Measurements from ENCODE around the gene LCLAT1.

LCLAT1 gene

GRCh38 chr2:30662268-30663131, 215.5 kb downstream of the LCLAT1 start:
- H3K4me3 Mint-ChIP-seq = no peak overlapping the region
- peaks cover 3% of the 10 kb centered on the region for H3K9me3 Mint-ChIP-seq
- DNase-seq (no peak), ATAC-seq (no peak)
- H3K27ac Mint-ChIP-seq = no peak overlapping the region
- no peaks in the 10 kb centered on the region for H3K27me3 Mint-ChIP-seq
- H3K4me1 Mint-ChIP-seq = peaks cover 12% of the 10 kb centered on the region
- H3K36me3 Mint-ChIP-seq (ENCODE audit: low read depth) = no peaks in the 10 kb centered on the region

GRCh38 chr2:30663321-30663720, 216.3 kb downstream of the LCLAT1 start:
- DNase-seq = no peak
- H3K4me1 Mint-ChIP-seq = peaks cover 12% of the 10 kb centered on the region
- no peaks in the 10 kb centered on the region for H3K36me3 Mint-ChIP-seq (ENCODE audit: low read depth)
- H3K27ac Mint-ChIP-seq = no peak overlapping the region
- peaks cover 8% of the 10 kb centered on the region for H3K9me3 Mint-ChIP-seq
- no peak overlapping the region for H3K4me3 Mint-ChIP-seq
- no peak for ATAC-seq
- H3K27me3 Mint-ChIP-seq = no peaks in the 10 kb centered on the region

GRCh38 chr2:30663806-30664205, 216.8 kb downstream of the LCLAT1 start:
- DNase-seq = no peak
- Mint-ChIP-seq H3K36me3 (ENCODE audit: low read depth) (no peaks in the 10 kb centered on the region), H3K27me3 (no peaks in the 10 kb centered on the region), H3K4me1 (peaks cover 12% of the 10 kb centered on the region), H3K27ac (no peak overlapping the region), H3K9me3 (peaks cover 13% of the 10 kb centered on the region), H3K4me3 (no peak overlapping the region)
- no peak for ATAC-seq

- Mint-ChIP-seq H3K4me3 (no peak overlapping the region), H3K9me3 (peaks cover 24% of the 10 kb centered on the region), H3K36me3 (ENCODE audit: low read depth) (peaks cover 3% of the 10 kb centered on the region), H3K27ac (no peak overlapping the region), H3K4me1 (peaks cover 12% of the 10 kb centered on the region), H3K27me3 (no peaks in the 10 kb centered on the region)
- ATAC-seq (peak; percentile 86), DNase-seq (peak; percentile 15)
Observed at GRCh38 chr2:30664761-30665358, 217.8 kb downstream of the LCLAT1 start.

GRCh38 chr2:30665761-30666265, 218.8 kb downstream of the LCLAT1 start:
- ATAC-seq (no peak), DNase-seq (no peak)
- Mint-ChIP-seq H3K9me3 (peaks cover 31% of the 10 kb centered on the region), H3K4me1 (peaks cover 12% of the 10 kb centered on the region), H3K4me3 (no peak overlapping the region), H3K27ac (no peak overlapping the region), H3K27me3 (peaks cover 7% of the 10 kb centered on the region), H3K36me3 (ENCODE audit: low read depth) (peaks cover 8% of the 10 kb centered on the region)

GRCh38 chr2:30666266-30666874, 219.3 kb downstream of the LCLAT1 start:
- Mint-ChIP-seq H3K27me3 (peaks cover 7% of the 10 kb centered on the region), H3K27ac (no peak overlapping the region), H3K4me1 (peaks cover 12% of the 10 kb centered on the region), H3K9me3 (peaks cover 31% of the 10 kb centered on the region), H3K4me3 (no peak overlapping the region), H3K36me3 (ENCODE audit: low read depth) (peaks cover 8% of the 10 kb centered on the region)
- ATAC-seq (no peak), DNase-seq (no peak)

GRCh38 chr2:30670453-30670852, 223.4 kb downstream of the LCLAT1 start:
- ATAC-seq = no peak

GRCh38 chr2:30673127-30673526, 226.1 kb downstream of the LCLAT1 start:
- no peak for DNase-seq
- Mint-ChIP-seq H3K9me3 (peaks cover 25% of the 10 kb centered on the region), H3K27me3 (peaks cover 15% of the 10 kb centered on the region), H3K4me1 (no peaks in the 10 kb centered on the region), H3K36me3 (ENCODE audit: low read depth) (peaks cover 8% of the 10 kb centered on the region), H3K27ac (no peak overlapping the region), H3K4me3 (no peak overlapping the region)
- ATAC-seq = no peak

More at GRCh38 chr2:30670453-30670852, 223.4 kb downstream of the LCLAT1 start:
- Mint-ChIP-seq H3K27me3 (peaks cover 15% of the 10 kb centered on the region), H3K27ac (no peak overlapping the region), H3K4me3 (no peak overlapping the region), H3K9me3 (peaks cover 31% of the 10 kb centered on the region), H3K4me1 (peaks cover 6% of the 10 kb centered on the region), H3K36me3 (ENCODE audit: low read depth) (peaks cover 8% of the 10 kb centered on the region)
- DNase-seq = no peak

- no peak overlapping the region for H3K4me3 Mint-ChIP-seq
- no peaks in the 10 kb centered on the region for H3K4me1 Mint-ChIP-seq
- H3K27ac Mint-ChIP-seq = no peak overlapping the region
- DNase-seq (no peak), ATAC-seq (no peak)
- peaks cover 9% of the 10 kb centered on the region for H3K27me3 Mint-ChIP-seq
- no peaks in the 10 kb centered on the region for H3K9me3 Mint-ChIP-seq
- no peaks in the 10 kb centered on the region for H3K36me3 Mint-ChIP-seq (ENCODE audit: low read depth)
Observed at GRCh38 chr2:30675758-30676157, 228.7 kb downstream of the LCLAT1 start.

GRCh38 chr2:30677231-30677630, 230.2 kb downstream of the LCLAT1 start:
- ATAC-seq = no peak
- Mint-ChIP-seq H3K9me3 (no peaks in the 10 kb centered on the region), H3K27me3 (peaks cover 7% of the 10 kb centered on the region), H3K4me1 (no peaks in the 10 kb centered on the region), H3K4me3 (no peak overlapping the region), H3K36me3 (ENCODE audit: low read depth) (no peaks in the 10 kb centered on the region), H3K27ac (no peak overlapping the region)
- no peak for DNase-seq

GRCh38 chr2:30677861-30678385, 230.9 kb downstream of the LCLAT1 start:
- Mint-ChIP-seq H3K4me3 (no peak overlapping the region), H3K27me3 (peaks cover 3% of the 10 kb centered on the region), H3K4me1 (no peaks in the 10 kb centered on the region), H3K27ac (no peak overlapping the region), H3K36me3 (ENCODE audit: low read depth) (no peaks in the 10 kb centered on the region), H3K9me3 (no peaks in the 10 kb centered on the region)
- ATAC-seq (no peak), DNase-seq (no peak)

- no peak for DNase-seq
- Mint-ChIP-seq H3K27ac (no peak overlapping the region), H3K9me3 (no peaks in the 10 kb centered on the region), H3K27me3 (peaks cover 3% of the 10 kb centered on the region), H3K4me1 (no peaks in the 10 kb centered on the region), H3K4me3 (no peak overlapping the region), H3K36me3 (ENCODE audit: low read depth) (no peaks in the 10 kb centered on the region)
- ATAC-seq = no peak
Observed at GRCh38 chr2:30678410-30679137, 231.5 kb downstream of the LCLAT1 start.

GRCh38 chr2:30679426-30680088, 232.5 kb downstream of the LCLAT1 start:
- Mint-ChIP-seq H3K4me1 (no peaks in the 10 kb centered on the region), H3K4me3 (no peak overlapping the region), H3K9me3 (no peaks in the 10 kb centered on the region), H3K27ac (no peak overlapping the region), H3K36me3 (ENCODE audit: low read depth) (no peaks in the 10 kb centered on the region), H3K27me3 (no peaks in the 10 kb centered on the region)
- DNase-seq (no peak), ATAC-seq (peak; percentile 43)

- no peak for ATAC-seq
- Mint-ChIP-seq H3K4me1 (no peaks in the 10 kb centered on the region), H3K9me3 (no peaks in the 10 kb centered on the region), H3K4me3 (no peak overlapping the region), H3K27ac (no peak overlapping the region), H3K27me3 (no peaks in the 10 kb centered on the region), H3K36me3 (ENCODE audit: low read depth) (no peaks in the 10 kb centered on the region)
- DNase-seq = no peak
Observed at GRCh38 chr2:30680121-30680520, 233.1 kb downstream of the LCLAT1 start.
